H1 (cell line): Measurements from ENCODE around the gene EPHA4. TPM values are rescaled to one million over a fixed set of nuclear protein-coding genes. Genes with fewer than 3 reads are reported as not detected.

Experiments
- CTCF ChIA-PET: fragments of 300-600 bp; sonication (Branson Sonifier 250); formaldehyde crosslinking; loops from one replicate; lab custom pipeline; 2021; ENCODE audit not compliant: partially characterized antibody; lab: Charles Lee
- POLR2A ChIA-PET: fragments of 300-600 bp; sonication (Branson Sonifier 250); formaldehyde crosslinking; loops from one replicate; lab custom pipeline; 2021; ENCODE audit warnings: inconsistent platforms; ENCODE audit not compliant: partially characterized antibody; lab: Charles Lee
- DNase-seq, 2 experiments: peaks; one replicate each; pipeline versions ENCODE4 v3.0.0 to v3.0.0-alpha.2; 2010 to 2022; ENCODE audit warnings: low spot score in 2 of 2, low read depth in 1 of 2, mixed read lengths in 1 of 2
- FAIRE-seq: peaks from 2 replicates; lab custom pipeline; 2011; peaks lifted over from hg19 to GRCh38; lab: Jason Lieb, UNC
- H2AFZ ChIP-seq: 2 replicates; pipeline ENCODE4 v1.8.1; 2012; ENCODE audit warnings: low read length, inconsistent platforms
- H2AK5ac ChIP-seq: 2 replicates; pipeline ENCODE4 v1.6.1; 2013; ENCODE audit warnings: low read depth, low read length
- H2BK120ac ChIP-seq: replicated peaks from 2 replicates; pipeline ENCODE3; 2013; ENCODE audit warnings: low read depth, low read length, inconsistent platforms
- H2BK12ac ChIP-seq: 2 replicates; pipeline ENCODE4 v1.6.1; 2013; ENCODE audit warnings: low read depth, low read length
- H2BK15ac ChIP-seq: 2 replicates; pipeline ENCODE4 v1.6.1; 2013; ENCODE audit warnings: low read length
- H2BK20ac ChIP-seq: 2 replicates; pipeline ENCODE4 v1.6.1; 2013; ENCODE audit warnings: low read length
- H2BK5ac ChIP-seq: 2 replicates; pipeline ENCODE4 v1.6.1; 2013; ENCODE audit warnings: low read depth, low read length
- H3K14ac ChIP-seq: 2 replicates; pipeline ENCODE4 v1.6.1; 2013; ENCODE audit warnings: inconsistent platforms; ENCODE audit not compliant: insufficient read length
- H3K18ac ChIP-seq: 2 replicates; pipeline ENCODE4 v1.6.1; 2013; ENCODE audit warnings: low read length; ENCODE audit errors: extremely low read depth
- H3K23ac ChIP-seq: 2 replicates; pipeline ENCODE4 v1.6.1; 2013; ENCODE audit warnings: inconsistent platforms; ENCODE audit not compliant: insufficient read length
- H3K23me2 ChIP-seq: 2 replicates; pipeline ENCODE4 v1.6.1; 2013; ENCODE audit warnings: low read depth, low read length
- H3K27ac ChIP-seq: 2 replicates; pipeline ENCODE4 v1.6.1; 2011; ENCODE audit warnings: low read depth, low read length, inconsistent platforms
- H3K27me3 ChIP-seq, 4 experiments: replicated peaks in 1 of 4; 1 replicate in 1 of 4; 2 replicates in 3 of 4; pipeline versions ENCODE4 v1.6.1 to v1.8.1; 2011 to 2013; ENCODE audit warnings: low read length in 3 of 4, mild to moderate bottlenecking in 3 of 4, inconsistent platforms in 2 of 4, mixed read lengths in 2 of 4, moderate library complexity in 1 of 4; ENCODE audit not compliant: control insufficient read depth in 3 of 4, insufficient read depth in 3 of 4; ENCODE audit errors: extremely low read depth in 1 of 4
- H3K36me3 ChIP-seq, 4 experiments: 2 replicates each; pipeline versions ENCODE4 v1.6.1 to v1.8.1; 2011 to 2013; ENCODE audit warnings: mild to moderate bottlenecking in 4 of 4, low read length in 3 of 4, moderate library complexity in 2 of 4, control low read depth in 1 of 4, inconsistent platforms in 1 of 4; ENCODE audit not compliant: insufficient read depth in 4 of 4, control insufficient read depth in 2 of 4
- H3K4ac ChIP-seq: replicated peaks from 2 replicates; pipeline ENCODE3; 2013; ENCODE audit warnings: low read length, low read depth, mixed read lengths, inconsistent platforms; ENCODE audit not compliant: insufficient read length
- H3K4me1 ChIP-seq, 4 experiments: replicated peaks in 1 of 4; 1 replicate in 1 of 4; 2 replicates in 3 of 4; pipeline versions ENCODE4 v1.6.1 to v1.8.1; 2011 to 2013; ENCODE audit warnings: low read length in 3 of 4, inconsistent platforms in 2 of 4, mixed read lengths in 1 of 4; ENCODE audit not compliant: insufficient read depth in 4 of 4, control insufficient read depth in 3 of 4
- H3K4me2 ChIP-seq, 2 experiments: 2 replicates each; pipeline versions ENCODE4 v1.6.1 to v1.8.1; 2011 to 2013; ENCODE audit warnings: low read depth in 2 of 2, low read length in 2 of 2, control low read depth in 1 of 2, inconsistent platforms in 1 of 2, mild to moderate bottlenecking in 1 of 2; ENCODE audit not compliant: insufficient read depth in 1 of 2
- H3K4me3 ChIP-seq, 4 experiments: fragments of 200-600, 300-600 bp in 1 of 4; sonication (generic), shearing (Covaris generic), sonication (Bioruptor Twin) in 1 of 4; 2 replicates each; pipeline versions ENCODE4 v1.5.1 to v1.8.1; 2011 to 2016; ENCODE audit warnings: low read length in 4 of 4, low read depth in 3 of 4, control low read depth in 2 of 4, inconsistent platforms in 2 of 4, mild to moderate bottlenecking in 2 of 4, mixed read lengths in 1 of 4, moderate library complexity in 1 of 4; ENCODE audit not compliant: insufficient read depth in 2 of 4; ENCODE audit errors: extremely low read depth in 1 of 4
- H3K56ac ChIP-seq: replicated peaks from 2 replicates; pipeline ENCODE3; 2013; ENCODE audit warnings: low read depth, mild to moderate bottlenecking, mixed read lengths, low read length, inconsistent platforms; ENCODE audit not compliant: insufficient read length
- H3K79me1 ChIP-seq: 2 replicates; pipeline ENCODE4 v1.6.1; 2013; ENCODE audit warnings: low read depth, low read length, control low read depth
- H3K79me2 ChIP-seq, 2 experiments: 2 replicates each; pipeline versions ENCODE4 v1.6.1 to v1.8.1; 2012 to 2013; ENCODE audit warnings: low read length in 2 of 2, mild to moderate bottlenecking in 2 of 2, inconsistent platforms in 1 of 2; ENCODE audit not compliant: insufficient read depth in 2 of 2, control insufficient read depth in 1 of 2
- H3K9ac ChIP-seq, 4 experiments: replicated peaks in 1 of 4; 1 replicate in 1 of 4; 2 replicates in 3 of 4; pipeline versions ENCODE4 v1.6.1 to v1.8.1; 2011 to 2013; ENCODE audit warnings: low read depth in 3 of 4, low read length in 3 of 4, control low read depth in 2 of 4, mild to moderate bottlenecking in 2 of 4, moderate library complexity in 2 of 4, inconsistent platforms in 1 of 4; ENCODE audit errors: extremely low read depth in 1 of 4
- H3K9me3 ChIP-seq, 2 experiments: 2 replicates each; pipeline versions ENCODE4 v1.6.1 to v1.8.1; 2012 to 2013; ENCODE audit warnings: mild to moderate bottlenecking in 2 of 2, moderate library complexity in 2 of 2, control low read depth in 1 of 2, inconsistent platforms in 1 of 2, low read depth in 1 of 2, low read length in 1 of 2, mixed read lengths in 1 of 2; ENCODE audit not compliant: insufficient read depth in 2 of 2
- H4K20me1 ChIP-seq, 2 experiments: replicated peaks in 1 of 2; 2 replicates each; pipeline versions ENCODE3 to v1.8.1; 2011 to 2013; ENCODE audit warnings: inconsistent platforms in 2 of 2, low read length in 2 of 2, mild to moderate bottlenecking in 1 of 2; ENCODE audit not compliant: insufficient read depth in 2 of 2, control insufficient read depth in 1 of 2
- H4K5ac ChIP-seq: 2 replicates; pipeline ENCODE4 v1.6.1; 2013; ENCODE audit warnings: low read length, low read depth, mixed read lengths, inconsistent platforms; ENCODE audit not compliant: insufficient read length
- H4K8ac ChIP-seq: 2 replicates; pipeline ENCODE4 v1.8.0; 2013; ENCODE audit warnings: mild to moderate bottlenecking, moderate library complexity, low read length, inconsistent platforms; ENCODE audit not compliant: insufficient read depth; ENCODE audit errors: extremely low read depth
- H4K91ac ChIP-seq: replicated peaks from 2 replicates; pipeline ENCODE3; 2013; ENCODE audit warnings: low read length, mixed read lengths, inconsistent platforms; ENCODE audit not compliant: insufficient read length
- KDM4A ChIP-seq: IDR thresholded peaks from one replicate; pipeline ENCODE4 v1.7.1; 2012; ENCODE audit warnings: low read depth, mild to moderate bottlenecking, moderate library complexity, low read length, inconsistent platforms; ENCODE audit not compliant: severe bottlenecking
- WGBS, 2 experiments: shearing (Covaris generic) in 1 of 2; methylation state at CpG; one replicate each; pipeline versions ENCODE4 v1.1.6 to v1.1.7; 2013 to 2015; ENCODE audit warnings: low lambda C conversion rate in 2 of 2, mixed read lengths in 2 of 2, inconsistent platforms in 1 of 2, low coverage in 1 of 2, missing lambda C conversion rate in 1 of 2; ENCODE audit not compliant: insufficient replicate concordance in 2 of 2, insufficient coverage in 1 of 2, insufficient read length in 1 of 2; ENCODE audit errors: extremely low coverage in 1 of 2, missing lambda C conversion rate in 1 of 2; 5-methylcytosine and 5-hydroxymethylcytosine counted together
- polyA plus RNA-seq, 7 experiments: library from polyadenylated mRNA; depleted of rRNA in 3 of 7; stranded (reverse) in 5 of 7; unstranded in 2 of 7; fragments of >200 nt in 5 of 7; fragments of 200-250 nt in 2 of 7; gene quantifications; 1 replicate in 5 of 7; 2 replicates in 1 of 7; 4 replicates in 1 of 7; pipeline versions ENCODE4 v1.2.1 to v1.2.3, GENCODE V29; 2011 to 2013; ENCODE audit warnings: missing spikeins in 2 of 7, mixed read lengths in 2 of 7
- total RNA-seq: library from RNA; stranded (reverse); fragmentation: NEBNext Ultra II Directional; extraction: Animal tissue kit (Norgen Biotek cat#: 25700); gene quantifications from 2 replicates; pipeline ENCODE4 v1.2.1, GENCODE V29; 2021

EPHA4 gene
- total and polyA plus RNA-seq, 2 of the 8 experiments (the other 6 are each of a cell fraction or from before 2014, with no cell fraction given) = 4.3 to 5.7 TPM

GRCh38 chr2:221610675-221611074 is 38.6 kb upstream of the EPHA4 start:
- Histone ChIP-seq H3K23ac (no peak overlapping the region), H4K5ac (no peak overlapping the region), H3K56ac (no peak overlapping the region), H3K4ac (no peak overlapping the region), H3K4me1 (peaks cover 0 to 3% (median 1%) of the 10 kb centered on the region in 4 experiments; a peak in 2 of 7 replicates), H2AFZ (0 out of 2 replicates have a peak overlapping the region, but pooled peaks have one; percentile 3), H3K4me3 (no peak overlapping the region), H3K4me2 (no peak overlapping the region; a peak in 1 of 4 replicates), H3K23me2 (no peaks in the 10 kb centered on the region), H2AK5ac (no peak overlapping the region), H2BK120ac (no peak overlapping the region), H2BK15ac (no peak overlapping the region), H3K14ac (no peak overlapping the region), H2BK20ac (no peak overlapping the region), H4K91ac (no peak overlapping the region), H2BK5ac (no peak overlapping the region), H3K27me3 (no peaks in the 10 kb centered on the region), H2BK12ac (no peak overlapping the region), H3K79me2 (no peaks in the 10 kb centered on the region), H4K8ac (no peak overlapping the region), H3K9me3 (no peaks in the 10 kb centered on the region), H3K27ac (no peak overlapping the region), H3K18ac (no peak overlapping the region), H3K9ac (no peak overlapping the region), H3K79me1 (no peaks in the 10 kb centered on the region), H3K36me3 (no peaks in the 10 kb centered on the region), H4K20me1 (no peaks in the 10 kb centered on the region)
- CTCF ChIA-PET = no interaction called here
- POLR2A ChIA-PET = no interaction called here
- WGBS, 2 experiments = 86% methylated on average over 7 of the region's 8 CpGs; no CpG with 5 or more reads in 1 of the 2 experiments
- FAIRE-seq (no peak), DNase-seq (no peak)
- no peak for TF ChIP-seq KDM4A
